ENCODE results near the gene CAPG.

The CAPG gene

GRCh38 chr2:85409845-85410583, at the start of gene CAPG:
Gene CAPG (minus strand): TSS chr2:85410366. CDS start chr2:85402145, 8,221 bp downstream.
- peak; percentile 72 for DNase-seq (ENCODE audit: insufficient read length, low spot score)
- no peak for TF ChIP-seq POLR2A (IDR thresholded peaks at IDR 0.05; ENCODE audit: low read depth, low read length)
- no peak for FAIRE-seq

GRCh38 chr2:85459771-85460170, 49.6 kb upstream of the CAPG start:
- FAIRE-seq (no peak), DNase-seq (ENCODE audit: insufficient read length, low spot score) (no peak)
- TF ChIP-seq POLR2A (IDR thresholded peaks at IDR 0.05; ENCODE audit: low read depth, low read length), result no peak

GRCh38 chr2:85458601-85459563, 48.7 kb upstream of the CAPG start:
- no peak for TF ChIP-seq POLR2A (IDR thresholded peaks at IDR 0.05; ENCODE audit: low read depth, low read length)
- FAIRE-seq (no peak), DNase-seq (ENCODE audit: insufficient read length, low spot score) (no peak)

GRCh38 chr2:85457877-85458316, 47.7 kb upstream of the CAPG start:
- FAIRE-seq, result peak; percentile 90
- no peak for TF ChIP-seq POLR2A (IDR thresholded peaks at IDR 0.05; ENCODE audit: low read depth, low read length)
- no peak for DNase-seq (ENCODE audit: insufficient read length, low spot score)

- FAIRE-seq, result no peak
- TF ChIP-seq POLR2A (IDR thresholded peaks at IDR 0.05; ENCODE audit: low read depth, low read length), result no peak
- DNase-seq (ENCODE audit: insufficient read length, low spot score), result no peak
These were observed 46.9 kb upstream of the CAPG start for GRCh38 chr2:85457043-85457442.

- no peak for TF ChIP-seq POLR2A (IDR thresholded peaks at IDR 0.05; ENCODE audit: low read depth, low read length)
- FAIRE-seq (no peak), DNase-seq (ENCODE audit: insufficient read length, low spot score) (no peak)
These were observed 45.5 kb upstream of the CAPG start for GRCh38 chr2:85455552-85456090.

- FAIRE-seq, result no peak
- DNase-seq (ENCODE audit: insufficient read length, low spot score), result no peak
- TF ChIP-seq POLR2A (IDR thresholded peaks at IDR 0.05; ENCODE audit: low read depth, low read length), result no peak
These were observed 43.4 kb upstream of the CAPG start for GRCh38 chr2:85453571-85453970.

- FAIRE-seq, result no peak
- no peak for DNase-seq (ENCODE audit: insufficient read length, low spot score)
These were observed 42.1 kb upstream of the CAPG start for GRCh38 chr2:85452237-85452636.

GRCh38 chr2:85449214-85449588, 39.0 kb upstream of the CAPG start:
- TF ChIP-seq POLR2A (IDR thresholded peaks at IDR 0.05; ENCODE audit: low read depth, low read length), result no peak
- DNase-seq (ENCODE audit: insufficient read length, low spot score), result no peak
- FAIRE-seq, result no peak

More at GRCh38 chr2:85452237-85452636, 42.1 kb upstream of the CAPG start:
- no peak for TF ChIP-seq POLR2A (IDR thresholded peaks at IDR 0.05; ENCODE audit: low read depth, low read length)

GRCh38 chr2:85448461-85449213, 38.5 kb upstream of the CAPG start:
- DNase-seq (ENCODE audit: insufficient read length, low spot score) (no peak), FAIRE-seq (no peak)
- TF ChIP-seq POLR2A (IDR thresholded peaks at IDR 0.05; ENCODE audit: low read depth, low read length), result no peak

GRCh38 chr2:85447222-85447585, 37.0 kb upstream of the CAPG start:
- DNase-seq (ENCODE audit: insufficient read length, low spot score) (no peak), FAIRE-seq (no peak)
- no peak for TF ChIP-seq POLR2A (IDR thresholded peaks at IDR 0.05; ENCODE audit: low read depth, low read length)

- no peak for TF ChIP-seq POLR2A (IDR thresholded peaks at IDR 0.05; ENCODE audit: low read depth, low read length)
- DNase-seq (ENCODE audit: insufficient read length, low spot score) (no peak), FAIRE-seq (no peak)
These were observed 36.4 kb upstream of the CAPG start for GRCh38 chr2:85446296-85447221.

All from H54 (cell line).